Kidney epithelial cell (primary cell): ENCODE data around the gene PERM1. TPM values are rescaled to one million over a fixed set of nuclear protein-coding genes. Genes with fewer than 3 reads are reported as not detected.
"Not testable (repeated sequence)": the region's sequence is repeated elsewhere in the genome, so short reads cannot be mapped to it uniquely, and the experiment has no call there.

ENCODE experiments used
- DNase-seq: peaks from one replicate; pipeline ENCODE4 v3.0.0-alpha.2; 2010; ENCODE audit warnings: low read depth
- H3K27me3 ChIP-seq: 2 replicates; pipeline ENCODE4 v1.6.0; 2011; ENCODE audit warnings: low read length; ENCODE audit not compliant: control insufficient read depth, insufficient read depth
- H3K36me3 ChIP-seq: 2 replicates; pipeline ENCODE4 v1.5.1; 2011; ENCODE audit warnings: low read length; ENCODE audit not compliant: control insufficient read depth, insufficient read depth
- H3K4me3 ChIP-seq: 2 replicates; pipeline ENCODE4 v1.5.1; 2011; ENCODE audit warnings: low read depth, mild to moderate bottlenecking, control low read depth, low read length
- total RNA-seq: library from RNA; depleted of rRNA; stranded (reverse); fragments of >200 nt; gene quantifications from 2 replicates; pipeline ENCODE4 v1.2.3, GENCODE V29; 2015
- TF ChIP-seq, protein P1 (sequence below): IDR thresholded peaks from 2 replicates; pipeline ENCODE4 v1.5.1; 2011; ENCODE audit warnings: mild to moderate bottlenecking, moderate library complexity, low read length, control low read depth, inconsistent platforms; ENCODE audit not compliant: insufficient read depth, poor library complexity, severe bottlenecking

PERM1 gene
- total RNA-seq, 1 donor from 2014 or later: not detected

DNA sequence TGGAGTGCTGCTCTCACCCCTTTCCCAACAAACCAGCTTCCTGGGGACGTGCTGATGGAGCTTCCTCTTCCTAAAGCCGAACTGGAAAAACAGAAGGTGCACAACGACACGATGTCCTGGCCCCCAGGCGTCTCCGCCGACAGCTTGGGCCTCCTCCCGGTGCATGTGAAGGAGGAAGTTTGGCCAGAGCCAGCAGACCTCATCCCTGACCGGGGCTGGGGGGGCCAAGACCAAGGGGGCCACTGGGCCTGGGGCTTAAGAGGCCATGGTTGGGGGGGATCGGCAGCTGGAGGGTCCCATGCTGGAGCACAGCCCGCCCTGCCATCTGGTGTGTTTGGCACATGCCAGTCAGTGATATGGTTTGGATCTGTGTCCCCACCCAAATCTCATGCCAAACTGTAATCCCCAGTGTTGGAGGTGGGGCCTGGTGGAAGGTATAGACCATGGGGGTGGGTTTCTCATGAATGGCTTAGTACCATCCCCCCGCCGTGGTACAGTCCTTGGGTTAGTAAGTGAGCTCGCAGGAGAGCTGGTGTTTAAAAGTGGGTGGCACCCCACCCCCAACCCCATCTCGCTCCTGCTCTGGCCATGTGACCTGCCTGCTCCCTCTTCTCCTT is 11.6 kb upstream of the PERM1 start:
- no peak for DNase-seq
- Histone ChIP-seq H3K27me3 (peaks cover 18% of the 10 kb centered on the region), H3K36me3 (no peaks in the 10 kb centered on the region)

GRCh38 chr1:992362-992761 is 10.5 kb upstream of the PERM1 start:
- H3K27me3 ChIP-seq: peaks cover 9% of the 10 kb centered on the region
- DNase-seq: no peak
- H3K4me3 ChIP-seq: no peak overlapping the region
- TF ChIP-seq, protein P1, sequence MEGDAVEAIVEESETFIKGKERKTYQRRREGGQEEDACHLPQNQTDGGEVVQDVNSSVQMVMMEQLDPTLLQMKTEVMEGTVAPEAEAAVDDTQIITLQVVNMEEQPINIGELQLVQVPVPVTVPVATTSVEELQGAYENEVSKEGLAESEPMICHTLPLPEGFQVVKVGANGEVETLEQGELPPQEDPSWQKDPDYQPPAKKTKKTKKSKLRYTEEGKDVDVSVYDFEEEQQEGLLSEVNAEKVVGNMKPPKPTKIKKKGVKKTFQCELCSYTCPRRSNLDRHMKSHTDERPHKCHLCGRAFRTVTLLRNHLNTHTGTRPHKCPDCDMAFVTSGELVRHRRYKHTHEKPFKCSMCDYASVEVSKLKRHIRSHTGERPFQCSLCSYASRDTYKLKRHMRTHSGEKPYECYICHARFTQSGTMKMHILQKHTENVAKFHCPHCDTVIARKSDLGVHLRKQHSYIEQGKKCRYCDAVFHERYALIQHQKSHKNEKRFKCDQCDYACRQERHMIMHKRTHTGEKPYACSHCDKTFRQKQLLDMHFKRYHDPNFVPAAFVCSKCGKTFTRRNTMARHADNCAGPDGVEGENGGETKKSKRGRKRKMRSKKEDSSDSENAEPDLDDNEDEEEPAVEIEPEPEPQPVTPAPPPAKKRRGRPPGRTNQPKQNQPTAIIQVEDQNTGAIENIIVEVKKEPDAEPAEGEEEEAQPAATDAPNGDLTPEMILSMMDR: no peak
- no peaks in the 10 kb centered on the region for H3K36me3 ChIP-seq

More for the DNA sequence above, 11.6 kb upstream of the PERM1 start:
- TF ChIP-seq, protein P1: no peak
- no peak overlapping the region for H3K4me3 ChIP-seq

GRCh38 chr1:991895-992294 is 10.0 kb upstream of the PERM1 start:
- H3K27me3 ChIP-seq: peaks cover 9% of the 10 kb centered on the region
- TF ChIP-seq, protein P1: no peak
- H3K4me3 ChIP-seq: no peak overlapping the region
- no peak for DNase-seq
- no peaks in the 10 kb centered on the region for H3K36me3 ChIP-seq

GRCh38 chr1:991275-991674 is 9.4 kb upstream of the PERM1 start:
- not testable (repeated sequence) for DNase-seq, H3K27me3 ChIP-seq, H3K4me3 ChIP-seq, H3K36me3 ChIP-seq

DNA sequence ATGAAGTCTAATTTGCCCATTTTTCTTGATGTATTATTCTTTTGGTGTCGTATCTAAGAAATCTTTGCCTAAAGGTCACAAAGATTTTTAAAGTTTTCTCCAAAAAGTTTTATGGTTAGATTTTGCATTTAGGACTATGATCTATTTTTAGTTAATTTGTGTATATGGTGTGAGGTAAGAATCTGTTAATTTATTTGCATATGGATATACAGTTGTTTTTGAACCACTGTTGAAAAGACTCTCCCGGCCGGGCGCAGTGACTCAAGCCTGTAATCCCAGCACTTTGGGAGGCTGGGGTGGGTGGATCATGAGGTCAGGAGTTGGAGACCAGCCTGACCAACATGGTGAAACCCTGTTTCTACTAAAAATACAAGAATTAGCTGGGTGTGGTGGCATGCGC is 6.2 kb upstream of the PERM1 start:
- not testable (repeated sequence) for H3K4me3 ChIP-seq, DNase-seq, H3K36me3 ChIP-seq
- peaks cover 18% of the 10 kb centered on the region for H3K27me3 ChIP-seq

- no peak for DNase-seq
- Histone ChIP-seq H3K27me3 (peaks cover 44% of the 10 kb centered on the region), H3K4me3 (no peak overlapping the region), H3K36me3 (no peaks in the 10 kb centered on the region)
- TF ChIP-seq, protein P1: no peak
Observed at GRCh38 chr1:985126-985525, 3.2 kb upstream of the PERM1 start.

DNA sequence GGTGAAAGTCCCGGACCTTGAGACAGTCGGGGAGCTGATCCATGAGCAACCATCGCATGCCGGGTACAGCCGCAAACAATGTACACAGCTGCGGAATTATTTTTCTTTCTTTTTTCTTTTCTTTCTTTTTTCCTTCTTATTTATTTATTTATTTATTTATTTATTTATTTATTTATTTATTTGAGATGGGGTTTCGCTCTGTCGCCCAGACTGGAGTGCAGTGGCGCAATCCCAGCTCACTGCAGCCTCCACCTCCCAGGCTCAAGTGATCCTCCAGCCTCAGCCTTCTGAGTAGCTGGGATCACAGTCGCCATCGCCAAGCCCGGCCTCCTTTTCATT is 2.6 kb upstream of the PERM1 start:
- Histone ChIP-seq H3K4me3 (no peak overlapping the region), H3K27me3 (peaks cover 44% of the 10 kb centered on the region), H3K36me3 (no peaks in the 10 kb centered on the region)
- TF ChIP-seq, protein P1: no peak
- DNase-seq: no peak
